ENCODE measurements around the gene PDE1C.

PDE1C gene

DNA sequence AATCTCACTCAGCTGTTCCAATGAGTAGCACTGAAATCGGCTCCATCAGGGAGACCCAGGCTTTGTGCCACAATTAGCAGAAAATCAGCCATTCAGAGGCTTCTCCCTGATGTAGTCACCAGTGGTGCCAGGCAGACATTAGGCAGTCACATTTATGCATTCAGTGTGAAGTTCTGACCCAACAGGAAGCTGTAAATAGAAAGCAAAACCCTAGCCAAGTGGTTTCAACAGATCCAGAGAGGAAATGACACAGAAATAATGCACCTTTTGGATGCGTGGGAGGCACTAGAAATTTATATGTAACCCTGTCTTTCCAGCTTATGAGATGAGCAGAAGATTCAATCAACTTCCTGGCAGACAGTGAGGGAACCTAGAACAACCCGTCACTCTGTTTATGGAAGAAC lies 186.4 kb downstream of the PDE1C start:
- DNase-seq (ENCODE audit: extremely low read depth, low read depth), result no peak
- TF ChIP-seq CTCF (IDR thresholded peaks at IDR 0.05; ENCODE audit: low read depth, low read length), result no peak

DNA sequence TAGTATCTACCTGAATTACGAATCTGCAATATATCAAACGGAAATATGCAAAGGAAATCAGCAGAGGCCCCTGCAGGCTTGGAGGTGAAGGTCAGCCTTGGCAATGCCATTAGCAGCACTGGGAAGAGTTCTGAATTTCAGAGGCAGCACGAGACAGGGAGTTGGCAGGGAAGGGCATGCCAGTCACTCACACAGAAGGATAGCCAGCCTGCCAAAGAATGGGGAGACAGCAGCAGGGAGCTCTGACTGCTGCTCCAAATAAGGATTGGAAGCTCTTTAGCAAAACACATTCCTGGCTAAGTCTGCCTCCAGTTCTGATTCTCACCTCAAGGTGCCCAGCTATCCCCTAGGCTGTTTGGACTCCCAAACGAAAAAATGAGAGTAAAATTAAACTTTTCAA lies 188.0 kb downstream of the PDE1C start:
- no peak for TF ChIP-seq CTCF (IDR thresholded peaks at IDR 0.05; ENCODE audit: low read depth, low read length)
- no peak for DNase-seq (ENCODE audit: extremely low read depth, low read depth)

DNA sequence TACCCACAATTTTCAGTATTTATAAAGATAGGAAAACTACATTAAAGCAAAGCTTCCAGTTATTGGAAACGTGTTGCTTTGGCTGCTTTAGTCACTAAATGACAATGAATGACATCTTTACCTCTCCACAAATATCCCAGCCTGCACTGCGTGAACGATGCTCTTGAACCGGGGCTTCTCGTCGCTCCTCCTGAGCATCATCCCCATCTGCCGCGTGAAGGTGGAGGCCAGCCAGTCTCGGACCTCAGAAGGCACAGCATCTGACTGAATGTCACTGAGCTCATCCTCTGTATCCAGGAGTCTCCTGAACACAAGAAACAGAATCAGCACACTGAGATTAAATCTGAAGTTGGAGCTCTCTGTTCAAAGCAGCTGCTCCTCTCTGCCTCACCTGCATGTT lies 191.3 kb downstream of the PDE1C start:
- no peak for DNase-seq (ENCODE audit: extremely low read depth, low read depth)
- no peak for TF ChIP-seq CTCF (IDR thresholded peaks at IDR 0.05; ENCODE audit: low read depth, low read length)

GRCh38 chr7:31875424-31875823 lies 194.8 kb downstream of the PDE1C start:
- no peak for DNase-seq (ENCODE audit: extremely low read depth, low read depth)
- TF ChIP-seq CTCF (IDR thresholded peaks at IDR 0.05; ENCODE audit: low read depth, low read length), result no peak

GRCh38 chr7:31874631-31875386 lies 195.4 kb downstream of the PDE1C start:
- DNase-seq (ENCODE audit: extremely low read depth, low read depth), result no peak
- no peak for TF ChIP-seq CTCF (IDR thresholded peaks at IDR 0.05; ENCODE audit: low read depth, low read length)

GRCh38 chr7:31873816-31874597 lies 196.2 kb downstream of the PDE1C start:
- no peak for TF ChIP-seq CTCF (IDR thresholded peaks at IDR 0.05; ENCODE audit: low read depth, low read length)

More at GRCh38 chr7:31873816-31874597, 196.2 kb downstream of the PDE1C start:
- no peak for DNase-seq (ENCODE audit: extremely low read depth, low read depth)

Data from AG09319 (cell line).